Chondrocyte (in vitro differentiated cells): ENCODE measurements around the gene SPHK1. TPM values are rescaled to one million over a fixed set of nuclear protein-coding genes. Genes with fewer than 3 reads are reported as not detected.

Experiments used
- DNase-seq: peaks from one replicate; pipeline ENCODE4 v3.0.0; 2021; ENCODE audit warnings: mixed read lengths, low spot score
- H3K27ac Mint-ChIP-seq: one replicate; pipeline ENCODE4 v1.8.0; 2021; ENCODE audit warnings: mild to moderate bottlenecking, moderate library complexity, mixed read lengths; ENCODE audit not compliant: unreplicated experiment
- H3K27me3 Mint-ChIP-seq: 2 replicates; pipeline ENCODE4 v1.8.0; 2021; ENCODE audit warnings: low read depth, mixed read lengths
- H3K36me3 Mint-ChIP-seq: 2 replicates; pipeline ENCODE4 v1.8.0; 2021; ENCODE audit warnings: low read depth, mixed read lengths
- H3K4me1 Mint-ChIP-seq: 2 replicates; pipeline ENCODE4 v1.8.0; 2021; ENCODE audit warnings: low read depth, mild to moderate bottlenecking, mixed read lengths
- H3K4me3 Mint-ChIP-seq: one replicate; pipeline ENCODE4 v1.8.0; 2021; ENCODE audit warnings: mild to moderate bottlenecking, moderate library complexity, mixed read lengths; ENCODE audit not compliant: unreplicated experiment
- H3K9me3 Mint-ChIP-seq: 2 replicates; pipeline ENCODE4 v1.8.0; 2021; ENCODE audit warnings: low read depth, mixed read lengths
- CTCF ChIP-seq: fragments of 200-600 bp; sonication (generic); IDR thresholded peaks from 2 replicates; pipeline ENCODE4 v1.5.0; 2021; ENCODE audit warnings: antibody characterized with exemption, mild to moderate bottlenecking, moderate library complexity
- total RNA-seq: library from RNA; stranded (reverse); gene quantifications from 3 replicates; pipeline ENCODE4 v1.2.1, GENCODE V29; 2021

The SPHK1 gene
- total RNA-seq, 1 donor from 2014 or later: 12.8 TPM

GRCh38 chr17:76426853-76427252 lies 42.4 kb downstream of the SPHK1 start:
- H3K27ac Mint-ChIP-seq: peak overlapping the region; percentile 46
- peaks cover 2% of the 10 kb centered on the region for H3K36me3 Mint-ChIP-seq
- no peaks in the 10 kb centered on the region for H3K27me3 Mint-ChIP-seq
- no peak overlapping the region for H3K4me3 Mint-ChIP-seq
- H3K4me1 Mint-ChIP-seq: peaks cover 32% of the 10 kb centered on the region
- TF ChIP-seq CTCF: no peak
- H3K9me3 Mint-ChIP-seq: no peaks in the 10 kb centered on the region
- no peak for DNase-seq

GRCh38 chr17:76427501-76428231 lies 43.3 kb downstream of the SPHK1 start:
- H3K4me1 Mint-ChIP-seq: peaks cover 34% of the 10 kb centered on the region
- H3K36me3 Mint-ChIP-seq: peaks cover 2% of the 10 kb centered on the region
- H3K27me3 Mint-ChIP-seq: no peaks in the 10 kb centered on the region
- DNase-seq: no peak
- H3K27ac Mint-ChIP-seq: peak overlapping the region; percentile 46
- H3K4me3 Mint-ChIP-seq: no peak overlapping the region
- no peaks in the 10 kb centered on the region for H3K9me3 Mint-ChIP-seq
- no peak for TF ChIP-seq CTCF

GRCh38 chr17:76428511-76428910 lies 44.1 kb downstream of the SPHK1 start:
- Mint-ChIP-seq H3K27me3 (no peaks in the 10 kb centered on the region), H3K9me3 (no peaks in the 10 kb centered on the region), H3K36me3 (peaks cover 2% of the 10 kb centered on the region), H3K4me1 (peaks cover 34% of the 10 kb centered on the region), H3K4me3 (no peak overlapping the region), H3K27ac (no peak overlapping the region)
- no peak for TF ChIP-seq CTCF
- no peak for DNase-seq

- H3K27me3 Mint-ChIP-seq: no peaks in the 10 kb centered on the region
- peaks cover 34% of the 10 kb centered on the region for H3K4me1 Mint-ChIP-seq
- no peaks in the 10 kb centered on the region for H3K9me3 Mint-ChIP-seq
- no peak for TF ChIP-seq CTCF
- H3K4me3 Mint-ChIP-seq: no peak overlapping the region
- H3K27ac Mint-ChIP-seq: no peak overlapping the region
- peaks cover 2% of the 10 kb centered on the region for H3K36me3 Mint-ChIP-seq
- no peak for DNase-seq
Measured at GRCh38 chr17:76431509-76431908, 47.1 kb downstream of the SPHK1 start.

- no peaks in the 10 kb centered on the region for H3K9me3 Mint-ChIP-seq
- no peak for TF ChIP-seq CTCF
- no peaks in the 10 kb centered on the region for H3K27me3 Mint-ChIP-seq
- peaks cover 30% of the 10 kb centered on the region for H3K4me1 Mint-ChIP-seq
- no peak for DNase-seq
- no peak overlapping the region for H3K4me3 Mint-ChIP-seq
- peak overlapping the region; percentile 59 for H3K27ac Mint-ChIP-seq
- peaks cover 2% of the 10 kb centered on the region for H3K36me3 Mint-ChIP-seq
Measured at GRCh38 chr17:76432004-76432403, 47.6 kb downstream of the SPHK1 start.
